SK-N-SH (cell line): ENCODE data around the gene NAGA. TPM values are rescaled to one million over a fixed set of nuclear protein-coding genes. Genes with fewer than 3 reads are reported as not detected.

Experiments
- CTCF ChIA-PET: fragments of 300-600, 350-600 bp; formaldehyde crosslinking; extraction: SDS; loops from one replicate; lab custom pipeline; 2021; lab: Yijun Ruan, JAX
- POLR2A ChIA-PET: fragments of 350-600 bp; sonication (Branson Sonifier 250); formaldehyde crosslinking; extraction: SDS; loops from one replicate; lab custom pipeline; 2020; ENCODE audit warnings: antibody characterized with exemption, inconsistent platforms; lab: Yijun Ruan, JAX
- DNase-seq: peaks from one replicate; pipeline ENCODE4 v3.0.0; 2012
- H2AFZ ChIP-seq: fragments of 200-600 bp; sonication (generic); 2 replicates; pipeline ENCODE4 v1.8.1; 2016; ENCODE audit warnings: antibody characterized with exemption, mild to moderate bottlenecking, low read depth
- H3F3A ChIP-seq: fragments of 200-600 bp; sonication (generic); replicated peaks from 2 replicates; pipeline ENCODE3; 2016; ENCODE audit warnings: antibody characterized with exemption, mild to moderate bottlenecking; ENCODE audit not compliant: insufficient read depth
- H3K27ac ChIP-seq, 2 experiments: fragments of 200-500 bp in 1 of 2; fragments of 200-600 bp in 1 of 2; sonication (Bioruptor generic) in 1 of 2; sonication (generic), shearing (Covaris generic) in 1 of 2; 2 replicates each; pipeline versions ENCODE4 v1.5.1 to v1.6.1; 2014 to 2016; ENCODE audit warnings: low read depth in 2 of 2, inconsistent platforms in 1 of 2, low read length in 1 of 2, mild to moderate bottlenecking in 1 of 2, mixed read lengths in 1 of 2
- H3K27me3 ChIP-seq: fragments of 200-600 bp; sonication (generic), shearing (Covaris generic); 2 replicates; pipeline ENCODE4 v1.6.1; 2016; ENCODE audit warnings: mixed run types; ENCODE audit not compliant: insufficient read depth
- H3K36me3 ChIP-seq, 2 experiments: fragments of 200-500 bp in 1 of 2; fragments of 200-600 bp in 1 of 2; sonication (Bioruptor generic) in 1 of 2; sonication (generic) in 1 of 2; replicated peaks in 1 of 2; 2 replicates each; pipeline versions ENCODE3 to v1.5.1; 2014 to 2016; ENCODE audit warnings: low read length in 1 of 2, mild to moderate bottlenecking in 1 of 2; ENCODE audit not compliant: insufficient read depth in 2 of 2, control insufficient read depth in 1 of 2
- H3K4me1 ChIP-seq, 2 experiments: fragments of 200-500 bp in 1 of 2; fragments of 200-600 bp in 1 of 2; sonication (Bioruptor generic) in 1 of 2; sonication (generic), shearing (Covaris generic) in 1 of 2; 2 replicates each; pipeline versions ENCODE4 v1.5.1 to v1.6.1; 2014 to 2016; ENCODE audit warnings: low read depth in 1 of 2, low read length in 1 of 2, mixed run types in 1 of 2; ENCODE audit not compliant: insufficient read depth in 2 of 2, control insufficient read depth in 1 of 2
- H3K4me2 ChIP-seq: fragments of 200-600 bp; sonication (generic), shearing (Covaris generic); 2 replicates; pipeline ENCODE4 v1.6.1; 2017; ENCODE audit warnings: mixed run types
- H3K4me3 ChIP-seq, 2 experiments: fragments of 200-500 bp in 1 of 2; fragments of 200-600 bp in 1 of 2; sonication (Bioruptor generic) in 1 of 2; sonication (generic), shearing (Covaris generic) in 1 of 2; 2 replicates each; pipeline versions ENCODE4 v1.5.1 to v1.8.1; 2014 to 2016; ENCODE audit warnings: low read depth in 2 of 2, inconsistent platforms in 1 of 2, low read length in 1 of 2, mild to moderate bottlenecking in 1 of 2, mixed read lengths in 1 of 2, moderate library complexity in 1 of 2
- H3K79me2 ChIP-seq: fragments of 200-600 bp; sonication (generic); 2 replicates; pipeline ENCODE4 v1.8.1; 2017; ENCODE audit warnings: mild to moderate bottlenecking; ENCODE audit not compliant: insufficient read depth
- H3K9ac ChIP-seq: fragments of 200-600 bp; sonication (generic); 2 replicates; pipeline ENCODE4 v1.6.1; 2017; ENCODE audit warnings: mixed run types
- H3K9me2 ChIP-seq: fragments of 200-600 bp; sonication (generic); 2 replicates; pipeline ENCODE4 v1.6.1; 2017; ENCODE audit warnings: mixed run types
- H3K9me3 ChIP-seq: fragments of 200-600 bp; sonication (generic); 2 replicates; pipeline ENCODE4 v1.6.1; 2017; ENCODE audit warnings: mixed run types, mild to moderate bottlenecking, moderate library complexity
- H4K20me1 ChIP-seq: fragments of 200-600 bp; sonication (generic); 2 replicates; pipeline ENCODE4 v1.6.1; 2017; ENCODE audit warnings: mild to moderate bottlenecking, mixed run types; ENCODE audit not compliant: insufficient read depth
- EZH2phosphoT487 ChIP-seq: fragments of 200-600 bp; sonication (generic); IDR thresholded peaks from 2 replicates; pipeline ENCODE4 v1.6.1; 2017; ENCODE audit warnings: low read depth, mixed run types, mild to moderate bottlenecking, antibody characterized with exemption, moderate library complexity, borderline replicate concordance
- FOSL2 ChIP-seq: IDR thresholded peaks from 2 replicates; pipeline ENCODE4 v1.4.0; 2012; ENCODE audit warnings: low read depth, mild to moderate bottlenecking, moderate library complexity, borderline replicate concordance
- FOXJ3 ChIP-seq: sonication (generic); formaldehyde crosslinking; IDR thresholded peaks from 2 replicates; pipeline ENCODE4 v1.5.1; 2020; ENCODE audit warnings: mild to moderate bottlenecking, missing genetic modification reagents
- FOXM1 ChIP-seq: IDR thresholded peaks from 2 replicates; pipeline ENCODE4 v1.4.0; 2012; ENCODE audit warnings: low read depth, mild to moderate bottlenecking
- GABPA ChIP-seq: IDR thresholded peaks from 2 replicates; pipeline ENCODE4 v1.4.0; 2012; ENCODE audit warnings: low read depth, mild to moderate bottlenecking
- GATA2 ChIP-seq: sonication (generic); formaldehyde crosslinking; IDR thresholded peaks from 2 replicates; pipeline ENCODE4 v1.5.0; 2020; ENCODE audit warnings: mild to moderate bottlenecking, missing genetic modification reagents
- JUND ChIP-seq: IDR thresholded peaks from 2 replicates; pipeline ENCODE4 v1.4.0; 2012
- MEF2A ChIP-seq: IDR thresholded peaks from 2 replicates; pipeline ENCODE4 v1.4.0; 2012; ENCODE audit warnings: low read depth, borderline replicate concordance
- RAD21 ChIP-seq: IDR thresholded peaks from 2 replicates; pipeline ENCODE4 v1.6.1; 2012; ENCODE audit warnings: mild to moderate bottlenecking, low read length
- RCOR1 ChIP-seq: fragments of 150-350 bp; IDR thresholded peaks from 2 replicates; pipeline ENCODE4 v1.6.1; 2017; ENCODE audit warnings: antibody characterized with exemption, low read length
- RFX5 ChIP-seq: IDR thresholded peaks from 2 replicates; pipeline ENCODE4 v1.6.1; 2012; ENCODE audit warnings: mild to moderate bottlenecking, improper control_type of control experiment, low read length
- RXRA ChIP-seq: IDR thresholded peaks from 2 replicates; pipeline ENCODE4 v1.4.0; 2012; ENCODE audit warnings: low read depth, mild to moderate bottlenecking, borderline replicate concordance
- SMC3 ChIP-seq: IDR thresholded peaks from 2 replicates; pipeline ENCODE4 v1.6.1; 2012; ENCODE audit warnings: low read depth, low read length, improper control_type of control experiment
- TAF1 ChIP-seq: IDR thresholded peaks from 2 replicates; pipeline ENCODE4 v1.6.1; 2012; ENCODE audit warnings: low read depth, mild to moderate bottlenecking, low read length, moderate library complexity, borderline replicate concordance
- TEAD4 ChIP-seq: IDR thresholded peaks from 2 replicates; pipeline ENCODE4 v1.4.0; 2012; ENCODE audit warnings: mild to moderate bottlenecking, borderline replicate concordance; ENCODE audit not compliant: insufficient read depth
- WGBS: methylation state at CpG from one replicate; pipeline ENCODE4 v1.1.6; 2017; ENCODE audit warnings: low lambda C conversion rate; 5-methylcytosine and 5-hydroxymethylcytosine counted together
- polyA plus RNA-seq, 3 experiments: library from polyadenylated mRNA; depleted of rRNA; stranded (reverse); fragments of >200 nt; gene quantifications; 2 replicates each; pipeline ENCODE4 v1.2.3, GENCODE V29; 2012
- TF ChIP-seq, protein P1 (sequence below): IDR thresholded peaks from 2 replicates; pipeline ENCODE4 v1.6.1; 2012; ENCODE audit warnings: mild to moderate bottlenecking, low read depth, low read length, moderate library complexity
- TF ChIP-seq, protein P2 (sequence below): IDR thresholded peaks from 2 replicates; pipeline ENCODE4; 2012
- TF ChIP-seq, protein P3 (sequence below): IDR thresholded peaks from 2 replicates; pipeline ENCODE4 v1.4.0; 2012; ENCODE audit warnings: low read depth, borderline replicate concordance
- TF ChIP-seq, protein P4 (sequence below): IDR thresholded peaks from 2 replicates; pipeline ENCODE4 v1.4.0; 2012; ENCODE audit warnings: low read depth, borderline replicate concordance

Gene NAGA
- polyA plus RNA-seq, 1 of the 3 experiments (the other 2 are of a cell fraction): 16.8 TPM

DNA sequence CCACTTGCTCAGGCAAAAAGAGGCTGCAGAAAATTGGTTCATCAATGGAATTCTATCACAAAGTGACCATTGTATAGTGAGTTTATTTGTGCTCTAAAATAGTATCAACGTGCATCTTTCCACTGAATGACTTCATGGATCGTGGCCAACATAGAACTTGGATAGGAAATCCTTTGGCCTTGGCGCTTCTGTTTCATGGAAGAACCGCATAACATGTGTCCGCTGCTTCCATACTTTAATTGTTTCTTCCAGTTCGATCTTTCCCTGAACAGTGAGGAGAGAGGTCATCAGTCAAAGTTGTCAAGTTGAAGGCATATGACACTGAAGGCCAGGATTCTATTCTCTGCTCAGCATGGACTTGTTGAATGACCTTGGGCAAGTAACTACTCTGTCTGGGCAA is 15.4 kb upstream of the NAGA start:
- POLR2A ChIA-PET: no interaction called here
- peaks cover 9% of the 10 kb centered on the region for H3F3A ChIP-seq
- no peaks in the 10 kb centered on the region for H3K27me3 ChIP-seq
- H3K79me2 ChIP-seq: peaks cover 36% of the 10 kb centered on the region
- peaks cover 8 to 14% of the 10 kb centered on the region in 2 experiments for H3K36me3 ChIP-seq
- H4K20me1 ChIP-seq: no peaks in the 10 kb centered on the region
- no peak overlapping the region for H3K27ac ChIP-seq
- CTCF ChIA-PET: no interaction called here
- no peaks in the 10 kb centered on the region for H3K9me3 ChIP-seq
- H3K4me3 ChIP-seq: no peak overlapping the region
- TF ChIP-seq JUND: no peak
- TF ChIP-seq, protein P1, sequence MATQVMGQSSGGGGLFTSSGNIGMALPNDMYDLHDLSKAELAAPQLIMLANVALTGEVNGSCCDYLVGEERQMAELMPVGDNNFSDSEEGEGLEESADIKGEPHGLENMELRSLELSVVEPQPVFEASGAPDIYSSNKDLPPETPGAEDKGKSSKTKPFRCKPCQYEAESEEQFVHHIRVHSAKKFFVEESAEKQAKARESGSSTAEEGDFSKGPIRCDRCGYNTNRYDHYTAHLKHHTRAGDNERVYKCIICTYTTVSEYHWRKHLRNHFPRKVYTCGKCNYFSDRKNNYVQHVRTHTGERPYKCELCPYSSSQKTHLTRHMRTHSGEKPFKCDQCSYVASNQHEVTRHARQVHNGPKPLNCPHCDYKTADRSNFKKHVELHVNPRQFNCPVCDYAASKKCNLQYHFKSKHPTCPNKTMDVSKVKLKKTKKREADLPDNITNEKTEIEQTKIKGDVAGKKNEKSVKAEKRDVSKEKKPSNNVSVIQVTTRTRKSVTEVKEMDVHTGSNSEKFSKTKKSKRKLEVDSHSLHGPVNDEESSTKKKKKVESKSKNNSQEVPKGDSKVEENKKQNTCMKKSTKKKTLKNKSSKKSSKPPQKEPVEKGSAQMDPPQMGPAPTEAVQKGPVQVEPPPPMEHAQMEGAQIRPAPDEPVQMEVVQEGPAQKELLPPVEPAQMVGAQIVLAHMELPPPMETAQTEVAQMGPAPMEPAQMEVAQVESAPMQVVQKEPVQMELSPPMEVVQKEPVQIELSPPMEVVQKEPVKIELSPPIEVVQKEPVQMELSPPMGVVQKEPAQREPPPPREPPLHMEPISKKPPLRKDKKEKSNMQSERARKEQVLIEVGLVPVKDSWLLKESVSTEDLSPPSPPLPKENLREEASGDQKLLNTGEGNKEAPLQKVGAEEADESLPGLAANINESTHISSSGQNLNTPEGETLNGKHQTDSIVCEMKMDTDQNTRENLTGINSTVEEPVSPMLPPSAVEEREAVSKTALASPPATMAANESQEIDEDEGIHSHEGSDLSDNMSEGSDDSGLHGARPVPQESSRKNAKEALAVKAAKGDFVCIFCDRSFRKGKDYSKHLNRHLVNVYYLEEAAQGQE: no peak
- no peak for TF ChIP-seq GABPA
- TF ChIP-seq RFX5: no peak
- TF ChIP-seq FOSL2: no peak
- TF ChIP-seq, protein P2, sequence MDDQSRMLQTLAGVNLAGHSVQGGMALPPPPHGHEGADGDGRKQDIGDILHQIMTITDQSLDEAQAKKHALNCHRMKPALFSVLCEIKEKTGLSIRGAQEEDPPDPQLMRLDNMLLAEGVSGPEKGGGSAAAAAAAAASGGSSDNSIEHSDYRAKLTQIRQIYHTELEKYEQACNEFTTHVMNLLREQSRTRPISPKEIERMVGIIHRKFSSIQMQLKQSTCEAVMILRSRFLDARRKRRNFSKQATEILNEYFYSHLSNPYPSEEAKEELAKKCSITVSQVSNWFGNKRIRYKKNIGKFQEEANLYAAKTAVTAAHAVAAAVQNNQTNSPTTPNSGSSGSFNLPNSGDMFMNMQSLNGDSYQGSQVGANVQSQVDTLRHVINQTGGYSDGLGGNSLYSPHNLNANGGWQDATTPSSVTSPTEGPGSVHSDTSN: no peak
- TF ChIP-seq TAF1: no peak
- TF ChIP-seq MEF2A: no peak
- no peak for TF ChIP-seq RAD21
- no peak for TF ChIP-seq EZH2phosphoT487
- no peak for TF ChIP-seq RCOR1
- no peak for TF ChIP-seq FOXM1
- no peak for TF ChIP-seq TEAD4
- no peak for TF ChIP-seq SMC3
- no peak for TF ChIP-seq GATA2
- no peak for TF ChIP-seq FOXJ3 (CRISPR knock-in tag)
- TF ChIP-seq RXRA: no peak
- TF ChIP-seq, protein P3, sequence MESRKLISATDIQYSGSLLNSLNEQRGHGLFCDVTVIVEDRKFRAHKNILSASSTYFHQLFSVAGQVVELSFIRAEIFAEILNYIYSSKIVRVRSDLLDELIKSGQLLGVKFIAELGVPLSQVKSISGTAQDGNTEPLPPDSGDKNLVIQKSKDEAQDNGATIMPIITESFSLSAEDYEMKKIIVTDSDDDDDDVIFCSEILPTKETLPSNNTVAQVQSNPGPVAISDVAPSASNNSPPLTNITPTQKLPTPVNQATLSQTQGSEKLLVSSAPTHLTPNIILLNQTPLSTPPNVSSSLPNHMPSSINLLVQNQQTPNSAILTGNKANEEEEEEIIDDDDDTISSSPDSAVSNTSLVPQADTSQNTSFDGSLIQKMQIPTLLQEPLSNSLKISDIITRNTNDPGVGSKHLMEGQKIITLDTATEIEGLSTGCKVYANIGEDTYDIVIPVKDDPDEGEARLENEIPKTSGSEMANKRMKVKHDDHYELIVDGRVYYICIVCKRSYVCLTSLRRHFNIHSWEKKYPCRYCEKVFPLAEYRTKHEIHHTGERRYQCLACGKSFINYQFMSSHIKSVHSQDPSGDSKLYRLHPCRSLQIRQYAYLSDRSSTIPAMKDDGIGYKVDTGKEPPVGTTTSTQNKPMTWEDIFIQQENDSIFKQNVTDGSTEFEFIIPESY: no peak
- TF ChIP-seq, protein P4, sequence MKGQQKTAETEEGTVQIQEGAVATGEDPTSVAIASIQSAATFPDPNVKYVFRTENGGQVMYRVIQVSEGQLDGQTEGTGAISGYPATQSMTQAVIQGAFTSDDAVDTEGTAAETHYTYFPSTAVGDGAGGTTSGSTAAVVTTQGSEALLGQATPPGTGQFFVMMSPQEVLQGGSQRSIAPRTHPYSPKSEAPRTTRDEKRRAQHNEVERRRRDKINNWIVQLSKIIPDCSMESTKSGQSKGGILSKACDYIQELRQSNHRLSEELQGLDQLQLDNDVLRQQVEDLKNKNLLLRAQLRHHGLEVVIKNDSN: no peak
- H2AFZ ChIP-seq: no peak overlapping the region
- H3K4me2 ChIP-seq: no peak overlapping the region
- 79% methylated on average over 6 of the region's 6 CpGs for WGBS
- no peaks in the 10 kb centered on the region for H3K9me2 ChIP-seq
- DNase-seq: no peak
- no peaks in the 10 kb centered on the region; a peak in 1 of 4 replicates for H3K4me1 ChIP-seq
- no peak overlapping the region for H3K9ac ChIP-seq
